ENCODE results near the gene UTP25.

DNA sequence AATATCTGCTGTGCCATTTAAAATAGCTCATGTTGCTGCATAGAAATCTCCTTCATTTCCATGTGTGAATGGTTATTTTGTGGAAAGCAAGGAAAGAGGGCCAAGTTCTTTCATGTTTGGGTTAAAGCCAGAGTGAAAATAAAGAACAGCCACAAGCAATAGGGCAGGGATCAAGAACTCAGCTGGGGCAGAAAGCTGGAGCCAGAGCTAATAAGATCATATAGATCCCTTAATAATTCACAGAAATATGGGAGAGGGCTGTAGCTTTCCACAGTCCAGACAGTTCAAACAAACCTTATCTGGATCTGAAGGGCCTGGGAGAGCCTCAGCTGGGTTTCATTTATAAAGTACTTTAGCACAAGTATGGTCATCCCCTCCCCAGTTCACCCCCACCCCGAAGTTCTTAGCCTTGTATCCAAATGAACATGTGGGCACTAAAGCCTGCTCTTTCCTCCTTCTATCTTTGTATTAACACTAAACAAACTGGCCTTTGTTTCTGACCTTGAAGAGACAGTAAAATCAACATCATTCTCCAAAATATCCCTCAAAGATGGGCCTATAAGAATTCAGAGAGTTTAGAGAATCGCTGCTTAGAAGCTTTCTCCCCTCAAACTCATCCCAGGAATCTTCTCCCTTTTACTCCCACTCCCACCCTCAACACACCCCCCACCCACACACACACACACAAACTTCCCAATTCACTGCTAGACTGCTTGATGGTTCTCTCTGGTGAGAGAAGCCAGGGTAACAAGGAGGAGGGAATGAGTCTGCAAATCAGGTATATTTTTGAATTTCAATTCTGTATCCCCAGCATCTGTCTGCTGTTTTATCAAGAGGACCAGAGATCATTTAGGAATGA lies 41.7 kb downstream of the UTP25 start:
- TF ChIP-seq, protein P1, sequence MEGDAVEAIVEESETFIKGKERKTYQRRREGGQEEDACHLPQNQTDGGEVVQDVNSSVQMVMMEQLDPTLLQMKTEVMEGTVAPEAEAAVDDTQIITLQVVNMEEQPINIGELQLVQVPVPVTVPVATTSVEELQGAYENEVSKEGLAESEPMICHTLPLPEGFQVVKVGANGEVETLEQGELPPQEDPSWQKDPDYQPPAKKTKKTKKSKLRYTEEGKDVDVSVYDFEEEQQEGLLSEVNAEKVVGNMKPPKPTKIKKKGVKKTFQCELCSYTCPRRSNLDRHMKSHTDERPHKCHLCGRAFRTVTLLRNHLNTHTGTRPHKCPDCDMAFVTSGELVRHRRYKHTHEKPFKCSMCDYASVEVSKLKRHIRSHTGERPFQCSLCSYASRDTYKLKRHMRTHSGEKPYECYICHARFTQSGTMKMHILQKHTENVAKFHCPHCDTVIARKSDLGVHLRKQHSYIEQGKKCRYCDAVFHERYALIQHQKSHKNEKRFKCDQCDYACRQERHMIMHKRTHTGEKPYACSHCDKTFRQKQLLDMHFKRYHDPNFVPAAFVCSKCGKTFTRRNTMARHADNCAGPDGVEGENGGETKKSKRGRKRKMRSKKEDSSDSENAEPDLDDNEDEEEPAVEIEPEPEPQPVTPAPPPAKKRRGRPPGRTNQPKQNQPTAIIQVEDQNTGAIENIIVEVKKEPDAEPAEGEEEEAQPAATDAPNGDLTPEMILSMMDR (IDR thresholded peaks at IDR 0.05) = no peak
- TF ChIP-seq POLR2A (IDR thresholded peaks at IDR 0.05) = no peak
